CD4-positive, alpha-beta T cell treated with Interleukin-6 for 4 hours (primary cell): Measurements from ENCODE around the gene MAJIN.

ENCODE experiments used
- DNase-seq: peaks from one replicate; pipeline ENCODE4 v3.0.0-alpha.2; 2020; ENCODE audit warnings: mixed read lengths

MAJIN gene

DNA sequence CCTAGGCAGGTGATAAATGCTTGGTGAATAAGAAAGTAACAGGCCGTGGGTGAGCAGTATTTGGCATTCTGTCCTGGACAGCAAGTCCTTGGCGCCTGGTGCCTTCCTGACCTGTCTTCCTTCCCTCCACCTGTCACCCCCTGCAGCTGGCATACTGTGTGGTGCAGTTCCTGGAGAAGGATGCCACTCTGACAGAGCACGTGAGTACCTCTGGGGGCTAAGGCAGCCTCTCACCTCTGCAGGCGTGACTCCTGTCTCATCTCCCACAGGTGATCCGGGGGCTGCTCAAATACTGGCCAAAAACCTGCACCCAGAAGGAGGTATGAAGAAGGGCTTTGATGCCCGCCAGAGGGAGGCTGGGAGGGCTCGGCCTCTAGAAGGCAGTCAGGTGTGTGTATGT lies 40.6 kb downstream of the MAJIN start:
- DNase-seq, result no peak

- DNase-seq, result no peak
Measured at GRCh38 chr11:64930340-64930739, 41.6 kb downstream of the MAJIN start.

DNA sequence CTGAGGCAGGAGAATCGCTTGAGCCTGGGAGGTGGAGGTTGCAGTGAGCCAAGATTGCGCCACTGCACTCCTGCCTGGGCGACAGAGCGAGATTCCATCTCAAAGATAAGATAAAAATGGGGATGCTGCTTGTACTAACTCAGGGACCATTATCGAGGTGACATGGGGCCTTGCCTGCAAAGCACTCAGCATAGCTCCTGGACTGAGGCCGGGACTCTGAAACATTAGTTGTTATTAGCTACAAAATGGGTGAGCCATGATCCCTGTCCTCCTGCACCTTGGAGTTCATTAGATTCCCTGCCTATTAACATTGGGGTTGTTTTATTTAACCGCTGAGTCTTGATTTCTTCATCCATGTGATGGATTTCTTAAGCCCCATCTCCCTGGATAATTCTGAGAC lies 42.3 kb downstream of the MAJIN start:
- DNase-seq, result no peak

DNA sequence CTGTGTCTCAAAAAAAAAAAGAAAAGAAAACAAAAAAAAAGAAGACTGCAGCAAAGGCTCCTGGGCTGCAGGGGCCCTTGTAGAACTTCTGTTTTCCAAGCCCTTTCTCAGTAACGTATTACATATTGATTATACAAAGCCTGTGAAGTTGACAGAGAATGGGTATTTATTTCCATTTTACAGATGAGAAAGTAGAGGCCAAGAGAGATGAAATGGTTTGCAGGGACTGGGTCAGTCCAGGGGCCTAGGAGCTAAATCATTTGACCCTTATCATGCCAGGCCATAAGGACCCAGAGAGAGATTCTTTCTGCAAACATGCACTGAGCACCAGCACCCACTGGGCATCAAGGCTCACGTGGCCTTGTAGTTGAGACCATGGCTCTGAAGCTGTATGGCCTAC lies 43.0 kb downstream of the MAJIN start:
- no peak for DNase-seq

DNA sequence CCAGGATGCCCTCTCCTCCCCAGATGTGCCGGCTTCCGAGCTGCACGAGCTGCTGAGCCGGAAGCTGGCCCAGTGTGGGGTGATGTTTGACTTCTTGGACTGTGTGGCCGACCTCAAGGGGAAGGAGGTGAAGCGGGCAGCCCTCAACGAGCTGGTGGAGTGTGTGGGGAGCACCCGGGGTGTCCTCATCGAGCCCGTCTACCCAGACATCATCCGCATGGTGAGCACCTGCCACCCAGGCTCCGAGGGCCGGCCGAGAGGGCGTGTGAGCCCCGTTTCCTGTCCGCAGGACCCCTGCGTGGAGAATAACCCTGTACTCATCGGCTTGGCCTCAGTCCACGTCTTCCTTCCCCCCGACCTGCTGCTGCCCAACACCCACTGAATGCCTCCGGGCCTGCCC lies 45.2 kb downstream of the MAJIN start:
- DNase-seq, result no peak

GRCh38 chr11:64925536-64926436 lies 46.1 kb downstream of the MAJIN start:
- no peak for DNase-seq

GRCh38 chr11:64924910-64925284 lies 47.0 kb downstream of the MAJIN start:
- no peak for DNase-seq

- peak; percentile 93 for DNase-seq
Measured at GRCh38 chr11:64923944-64924909, 47.7 kb downstream of the MAJIN start, which contains the start of gene PPP2R5B. PPP2R5B (plus strand) TSS chr11:64924689; CDS start chr11:64925735, 1,046 bp downstream.

- no peak for DNase-seq
Measured at GRCh38 chr11:64923151-64923661, 48.7 kb downstream of the MAJIN start.

DNA sequence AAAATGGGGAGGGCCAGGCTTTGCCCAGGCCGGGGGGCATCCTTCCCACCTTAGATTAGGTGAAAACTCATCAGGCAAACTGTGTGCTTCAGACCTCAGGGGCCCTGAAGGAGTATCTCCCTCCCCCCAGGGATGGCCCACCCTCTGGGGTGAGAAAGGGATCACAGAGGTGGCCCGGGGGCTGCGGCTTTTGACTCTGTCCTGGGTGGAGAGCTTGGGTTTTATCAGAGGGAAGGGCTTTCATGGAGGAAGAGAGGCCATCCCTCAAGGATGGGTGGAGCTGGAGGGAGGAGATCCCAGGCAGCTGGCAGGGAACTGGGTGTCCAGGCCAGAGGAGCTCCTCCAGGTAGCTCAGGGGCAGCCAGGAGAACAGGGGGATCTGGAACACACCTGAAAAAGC lies 50.5 kb downstream of the MAJIN start:
- no peak for DNase-seq

DNA sequence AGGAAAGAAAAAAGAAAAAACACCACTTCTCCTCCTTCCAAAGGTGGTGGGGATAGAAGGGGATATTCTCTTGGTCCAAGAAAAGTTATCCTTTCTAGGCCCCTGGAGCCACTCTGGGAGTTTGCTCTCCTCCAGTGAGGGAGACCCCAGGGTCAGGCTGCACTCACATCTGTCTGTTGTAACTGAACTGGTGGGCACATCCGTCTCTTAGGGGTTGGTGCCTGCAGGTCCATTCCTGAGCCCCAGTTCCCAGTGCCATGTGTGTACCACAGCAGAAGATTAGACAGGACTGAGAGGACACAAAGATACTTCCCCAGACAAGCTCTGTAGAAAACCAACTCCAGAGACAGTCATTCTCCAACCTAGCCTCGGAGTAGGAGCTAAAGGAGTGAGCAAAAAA lies 51.8 kb downstream of the MAJIN start:
- no peak for DNase-seq

DNA sequence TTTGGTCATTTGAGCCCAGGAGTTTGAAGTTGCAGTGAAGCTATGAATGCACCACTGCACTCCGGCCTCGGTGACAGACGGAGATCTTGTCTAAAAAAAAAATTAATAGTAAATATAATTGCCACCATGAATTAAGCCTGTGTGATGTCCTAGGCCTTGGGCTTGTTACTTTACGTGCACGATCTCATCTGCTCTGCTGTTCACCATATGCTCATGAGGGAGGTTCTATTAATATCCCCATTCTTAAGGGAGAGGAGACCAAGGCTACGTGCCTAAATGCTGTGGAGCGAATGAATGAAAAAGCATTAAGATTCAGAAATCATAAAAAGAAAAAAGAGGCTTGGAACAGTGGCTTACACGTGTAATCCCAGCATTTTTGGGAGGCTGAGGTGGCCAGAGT lies 52.3 kb downstream of the MAJIN start:
- DNase-seq, result no peak

GRCh38 chr11:64918017-64918416 lies 53.9 kb downstream of the MAJIN start:
- peak; percentile 17 for DNase-seq

DNA sequence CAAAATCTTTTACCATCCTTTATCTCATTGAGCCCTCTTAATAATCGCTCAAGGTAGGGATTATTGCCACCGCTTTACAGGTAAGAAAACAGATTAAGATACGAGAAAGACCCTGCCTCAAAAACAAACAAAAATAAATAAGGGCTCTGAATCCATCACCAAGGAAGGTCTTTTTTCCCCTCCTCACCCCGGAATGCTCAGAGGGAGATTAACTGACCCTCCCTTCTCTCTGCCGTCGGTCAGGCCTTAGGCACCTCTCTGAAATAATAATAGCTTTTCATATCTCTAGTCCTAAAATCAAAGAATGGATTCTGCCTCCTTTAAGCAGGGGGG lies 54.3 kb downstream of the MAJIN start:
- no peak for DNase-seq

DNA sequence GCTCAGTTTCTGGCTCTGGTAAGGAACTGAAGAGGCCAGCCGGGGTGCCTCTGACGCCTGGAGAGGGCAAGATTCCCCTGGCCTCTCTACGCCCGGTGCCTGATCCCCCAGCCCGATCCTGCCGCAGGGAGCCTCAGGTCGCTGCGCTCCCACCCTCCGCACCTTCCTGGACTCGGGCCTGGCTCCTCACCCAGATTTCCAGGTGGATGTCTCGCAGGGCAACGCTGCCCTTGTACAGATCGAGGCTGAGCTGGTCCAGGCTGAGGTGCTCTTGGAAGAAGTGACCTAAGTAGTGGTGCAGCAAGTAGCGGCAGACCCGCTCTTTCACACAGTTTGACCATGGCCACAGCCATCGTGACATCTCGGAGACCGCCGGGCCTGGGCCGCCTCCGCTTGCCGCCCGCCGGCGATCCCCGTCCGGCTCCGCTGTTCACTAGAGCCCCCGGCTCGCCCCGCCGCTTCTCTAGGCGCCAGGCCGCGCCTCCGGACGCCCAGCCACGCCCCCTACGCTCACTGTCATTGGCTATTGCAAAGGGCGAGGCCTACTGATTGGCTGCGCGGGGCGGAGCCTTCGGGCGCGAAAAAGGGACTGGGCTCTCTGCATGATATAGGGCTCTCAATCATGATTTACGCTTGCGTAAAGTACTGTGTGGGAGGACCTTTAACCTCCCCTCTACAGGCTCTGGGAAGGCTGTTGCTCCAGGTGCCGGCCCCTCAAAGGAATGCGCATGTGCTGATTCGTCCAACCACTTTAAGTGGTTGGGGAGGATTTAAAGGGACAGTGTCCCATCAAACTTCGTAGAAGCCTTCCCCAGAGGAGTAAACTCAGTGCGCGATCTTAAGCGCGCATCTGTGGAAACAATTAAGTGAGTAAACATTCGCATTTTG lies 54.9 kb downstream of the MAJIN start, which contains the start of gene ATG2A:
TSS of gene ATG2A (minus strand) at position 435 of the 888 bp plus-strand sequence. CDS start at position 361, 74 bp downstream.
- DNase-seq, result peak; percentile 100

DNA sequence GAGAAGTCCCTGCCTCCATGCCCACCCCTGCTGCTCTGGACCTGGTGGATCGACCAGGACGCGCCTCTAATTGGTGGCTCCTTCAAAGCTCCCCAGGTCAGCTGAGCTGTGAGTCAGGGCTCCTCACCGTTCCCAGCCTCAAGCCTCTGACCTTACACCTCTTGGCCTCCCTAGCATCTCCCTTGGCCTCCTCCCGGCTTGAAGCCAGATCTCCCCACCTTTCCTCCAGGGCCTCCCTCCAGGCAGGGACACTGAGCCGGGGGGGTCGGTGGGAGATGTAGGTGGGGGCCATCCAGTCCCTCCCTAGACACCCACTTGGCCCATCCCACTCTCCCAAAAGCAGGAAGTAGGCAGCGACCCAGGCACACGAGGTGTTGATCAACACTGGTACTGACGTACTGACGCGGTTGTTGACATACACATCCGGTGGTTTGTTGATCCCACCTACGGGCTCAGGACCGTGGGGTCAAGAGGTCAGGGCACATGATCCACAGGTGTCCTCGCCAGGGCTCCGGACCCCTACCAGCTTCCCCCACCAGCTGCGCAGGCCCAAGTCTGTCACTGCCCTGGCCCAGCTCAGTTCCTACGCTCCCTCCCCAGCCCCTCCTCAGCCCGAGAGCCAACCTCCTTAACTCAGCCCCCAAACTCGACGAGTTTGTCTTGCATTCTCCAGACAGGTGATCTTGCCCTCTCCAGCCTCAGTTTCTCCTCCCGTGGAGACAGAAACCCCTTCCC lies 55.7 kb downstream of the MAJIN start:
- peak; percentile 45 for DNase-seq

GRCh38 chr11:64915376-64915887 lies 56.5 kb downstream of the MAJIN start:
- DNase-seq, result no peak

- DNase-seq, result no peak
Measured at GRCh38 chr11:64914123-64914522, 57.8 kb downstream of the MAJIN start.

DNA sequence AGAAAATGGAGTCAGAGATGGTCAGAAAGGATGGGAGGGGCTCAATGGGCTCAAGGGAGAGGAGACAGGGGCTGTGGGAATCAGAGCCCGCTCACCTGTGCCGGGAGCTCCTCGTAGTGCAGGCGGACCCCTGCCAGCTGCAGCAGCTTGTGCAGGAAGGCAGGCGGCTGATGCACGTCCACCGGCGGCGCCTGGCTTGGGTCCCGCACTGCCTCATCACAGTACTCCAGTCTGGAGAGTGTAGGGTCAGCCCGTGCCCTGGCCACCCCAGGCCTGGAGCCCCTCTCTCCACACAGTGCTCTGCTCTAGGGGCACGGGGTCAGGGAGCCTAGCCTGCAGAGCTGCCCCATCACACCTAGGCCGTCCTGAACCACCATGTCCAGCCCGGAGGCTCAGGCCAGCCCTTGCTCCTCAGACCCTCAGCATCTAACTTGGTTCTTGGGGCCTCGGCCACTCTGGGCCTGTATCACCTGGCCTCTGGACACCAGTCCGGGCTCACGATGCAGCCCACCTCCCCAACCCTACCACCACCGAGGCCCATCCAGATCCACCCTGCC lies 58.7 kb downstream of the MAJIN start:
- DNase-seq, result no peak

GRCh38 chr11:64911689-64912088 lies 60.2 kb downstream of the MAJIN start:
- DNase-seq, result no peak

- no peak for DNase-seq
Measured at GRCh38 chr11:64911142-64911541, 60.8 kb downstream of the MAJIN start.
